Neutrophil (primary cell): ENCODE measurements around the gene SNX6.
"Not testable (repeated sequence)": the region's sequence is repeated elsewhere in the genome, so short reads cannot be mapped to it uniquely, and the experiment has no call there.

Source experiments
- H3K27ac ChIP-seq: fragments of 200-600 bp; sonication (generic); 2 replicates; pipeline ENCODE4 v1.5.1; 2016; ENCODE audit warnings: mild to moderate bottlenecking, moderate library complexity
- H3K27me3 ChIP-seq: fragments of 200-600 bp; sonication (generic); 2 replicates; pipeline ENCODE4 v1.6.0; 2016; ENCODE audit warnings: mild to moderate bottlenecking
- H3K36me3 ChIP-seq: fragments of 200-600 bp; sonication (generic); 2 replicates; pipeline ENCODE4 v1.5.1; 2017
- H3K4me1 ChIP-seq, 2 experiments: fragments of 200-600 bp in 1 of 2; sonication (generic) in 1 of 2; 1 replicate in 1 of 2; 2 replicates in 1 of 2; pipeline versions ENCODE4 v1.5.1 to v1.6.1; 2013 to 2016; ENCODE audit warnings: low read depth in 1 of 2, low read length in 1 of 2, mild to moderate bottlenecking in 1 of 2, moderate library complexity in 1 of 2; ENCODE audit not compliant: control insufficient read depth in 1 of 2, insufficient read depth in 1 of 2
- H3K4me3 ChIP-seq, 2 experiments: fragments of 200-600 bp in 1 of 2; sonication (generic) in 1 of 2; 1 replicate in 1 of 2; 2 replicates in 1 of 2; pipeline ENCODE4 v1.5.1; 2013 to 2016; ENCODE audit warnings: low read depth in 1 of 2, low read length in 1 of 2, mild to moderate bottlenecking in 1 of 2, moderate library complexity in 1 of 2
- H3K9me3 ChIP-seq: fragments of 200-600 bp; sonication (generic); 2 replicates; pipeline ENCODE4 v1.5.1; 2016
- CTCF ChIP-seq: fragments of 200-600 bp; sonication (generic); IDR thresholded peaks from 2 replicates; pipeline ENCODE4 v1.5.1; 2016; ENCODE audit warnings: antibody characterized with exemption

Gene SNX6

GRCh38 chr14:34540181-34541059 lies 89.5 kb downstream of the SNX6 start:
- Histone ChIP-seq H3K4me3 (peak overlapping the region; percentile 90 to 96), H3K36me3 (peaks cover 13% of the 10 kb centered on the region), H3K4me1 (peaks cover 17 to 24% of the 10 kb centered on the region in 2 experiments), H3K27ac (peak overlapping the region; percentile 98)
- not testable (repeated sequence) for H3K9me3 ChIP-seq, H3K27me3 ChIP-seq

- Histone ChIP-seq H3K4me1 (peaks cover 17 to 24% of the 10 kb centered on the region in 2 experiments), H3K36me3 (peaks cover 21% of the 10 kb centered on the region), H3K27ac (peak within 1 kb of the TSS; percentile 98), H3K9me3 (no peaks in the 10 kb centered on the region), H3K4me3 (peak within 1 kb of the TSS; percentile 90 to 96), H3K27me3 (no peaks in the 10 kb centered on the region)
- TF ChIP-seq CTCF, result peak; percentile 72
These were observed 90.4 kb downstream of the SNX6 start, which contains the start of gene EAPP for GRCh38 chr14:34539407-34540180. Gene EAPP, minus strand, starts transcription at chr14:34539701. Its CDS starts 73 bp downstream, at chr14:34539628.

- TF ChIP-seq CTCF, result no peak
- Histone ChIP-seq H3K27ac (peak overlapping the region; percentile 98), H3K27me3 (no peaks in the 10 kb centered on the region), H3K4me3 (peak overlapping the region; percentile 90 to 96), H3K4me1 (peaks cover 17 to 24% of the 10 kb centered on the region in 2 experiments), H3K36me3 (peaks cover 28% of the 10 kb centered on the region), H3K9me3 (no peaks in the 10 kb centered on the region)
These were observed 91.0 kb downstream of the SNX6 start for GRCh38 chr14:34538871-34539406.

GRCh38 chr14:34538096-34538495 lies 91.9 kb downstream of the SNX6 start:
- H3K9me3 ChIP-seq, H3K27me3 ChIP-seq: not testable (repeated sequence)
- peak overlapping the region; percentile 98 for H3K27ac ChIP-seq
- H3K4me1 ChIP-seq, result peaks cover 17 to 24% of the 10 kb centered on the region in 2 experiments
- H3K36me3 ChIP-seq, result peaks cover 36% of the 10 kb centered on the region
- peak overlapping the region in 1 of 2 experiments; percentile 96 for H3K4me3 ChIP-seq

- peaks cover 17 to 24% of the 10 kb centered on the region in 2 experiments for H3K4me1 ChIP-seq
- peak overlapping the region; percentile 98 for H3K27ac ChIP-seq
- no peak for TF ChIP-seq CTCF
- H3K4me3 ChIP-seq, result no peak overlapping the region
- peaks cover 41% of the 10 kb centered on the region for H3K36me3 ChIP-seq
- no peaks in the 10 kb centered on the region for H3K27me3 ChIP-seq
- no peaks in the 10 kb centered on the region for H3K9me3 ChIP-seq
These were observed 92.3 kb downstream of the SNX6 start for GRCh38 chr14:34537677-34538009.

- TF ChIP-seq CTCF, result no peak
- Histone ChIP-seq H3K27ac (no peak overlapping the region), H3K4me1 (peaks cover 17 to 24% of the 10 kb centered on the region in 2 experiments), H3K36me3 (peaks cover 46% of the 10 kb centered on the region), H3K4me3 (no peak overlapping the region), H3K9me3 (no peaks in the 10 kb centered on the region), H3K27me3 (no peaks in the 10 kb centered on the region)
These were observed 92.8 kb downstream of the SNX6 start for GRCh38 chr14:34536951-34537676.
